Neuronal stem cell (in vitro differentiated cells): Measurements from ENCODE around the gene ATP8B3.

ENCODE experiments used
- DNase-seq: peaks from one replicate; pipeline ENCODE4 v3.0.0-alpha.2; 2013; ENCODE audit warnings: low spot score
- H2AFZ ChIP-seq: one replicate; pipeline ENCODE4 v1.6.1; 2013; ENCODE audit warnings: mild to moderate bottlenecking, low read length, inconsistent platforms
- H2AK5ac ChIP-seq: 2 replicates; pipeline ENCODE4 v1.6.1; 2013; ENCODE audit warnings: low read depth, mild to moderate bottlenecking, inconsistent platforms, low read length, moderate library complexity, mixed read lengths
- H2BK120ac ChIP-seq: 2 replicates; pipeline ENCODE4 v1.6.1; 2013; ENCODE audit warnings: low read depth, mild to moderate bottlenecking, inconsistent platforms, low read length, moderate library complexity, mixed read lengths
- H2BK12ac ChIP-seq: one replicate; pipeline ENCODE4 v1.6.1; 2013; ENCODE audit warnings: low read length, inconsistent platforms
- H2BK15ac ChIP-seq: 2 replicates; pipeline ENCODE4 v1.6.1; 2013; ENCODE audit warnings: mild to moderate bottlenecking, low read length, inconsistent platforms, mixed read lengths
- H2BK5ac ChIP-seq: one replicate; pipeline ENCODE4 v1.6.1; 2013; ENCODE audit warnings: inconsistent platforms, mild to moderate bottlenecking, low read length, moderate library complexity
- H3K14ac ChIP-seq: one replicate; pipeline ENCODE4 v1.6.1; 2013; ENCODE audit warnings: low read length, inconsistent platforms
- H3K18ac ChIP-seq: 2 replicates; pipeline ENCODE4 v1.6.1; 2013; ENCODE audit warnings: low read length, inconsistent platforms
- H3K23ac ChIP-seq: 2 replicates; pipeline ENCODE4 v1.6.1; 2013; ENCODE audit warnings: low read depth, mild to moderate bottlenecking, mixed read lengths, low read length, inconsistent platforms; ENCODE audit not compliant: poor library complexity
- H3K27ac ChIP-seq: replicated peaks from 3 replicates; pipeline ENCODE4 v1.5.1; 2013; ENCODE audit warnings: low read length, inconsistent platforms
- H3K27me3 ChIP-seq, 3 experiments: 2 replicates each; pipeline ENCODE4 v1.6.1; 2013; ENCODE audit warnings: low read length in 3 of 3, mild to moderate bottlenecking in 2 of 3, inconsistent platforms in 1 of 3, low read depth in 1 of 3, mixed read lengths in 1 of 3, moderate library complexity in 1 of 3; ENCODE audit not compliant: control insufficient read depth in 3 of 3, insufficient read depth in 3 of 3
- H3K36me3 ChIP-seq, 2 donors: replicated peaks in 1 of 2; 2 replicates each; pipeline ENCODE4 v1.6.1; 2013; ENCODE audit warnings: low read length in 2 of 2; ENCODE audit not compliant: control insufficient read depth in 2 of 2, insufficient read depth in 2 of 2
- H3K4ac ChIP-seq: 2 replicates; pipeline ENCODE4 v1.6.1; 2013; ENCODE audit warnings: inconsistent platforms, mild to moderate bottlenecking, low read length, moderate library complexity
- H3K4me1 ChIP-seq, 2 donors: 1 replicate in 1 of 2; 2 replicates in 1 of 2; pipeline ENCODE4 v1.6.1; 2013; ENCODE audit warnings: low read length in 2 of 2, low read depth in 1 of 2; ENCODE audit not compliant: control insufficient read depth in 2 of 2, insufficient read depth in 1 of 2
- H3K4me2 ChIP-seq: one replicate; pipeline ENCODE4 v1.6.1; 2013; ENCODE audit warnings: mild to moderate bottlenecking, low read length, inconsistent platforms; ENCODE audit not compliant: insufficient read depth, poor library complexity, severe bottlenecking
- H3K4me3 ChIP-seq, 2 donors: 2 replicates each; pipeline ENCODE4 v1.5.1; 2013; ENCODE audit warnings: low read length in 2 of 2, mild to moderate bottlenecking in 2 of 2, inconsistent platforms in 1 of 2, moderate library complexity in 1 of 2
- H3K79me1 ChIP-seq: one replicate; pipeline ENCODE4 v1.6.1; 2013; ENCODE audit warnings: low read depth, mild to moderate bottlenecking, inconsistent platforms, low read length, moderate library complexity
- H3K9ac ChIP-seq: one replicate; pipeline ENCODE4 v1.6.1; 2013; ENCODE audit warnings: mild to moderate bottlenecking, low read depth, low read length, inconsistent platforms; ENCODE audit not compliant: poor library complexity
- H3K9me3 ChIP-seq, 2 donors: replicated peaks in 1 of 2; 2 replicates each; pipeline versions ENCODE3 to v1.6.1; 2013; ENCODE audit warnings: low read length in 2 of 2, mild to moderate bottlenecking in 2 of 2, inconsistent platforms in 1 of 2, low read depth in 1 of 2, mixed read lengths in 1 of 2, moderate library complexity in 1 of 2; ENCODE audit not compliant: control insufficient read depth in 2 of 2, insufficient read depth in 1 of 2
- H4K8ac ChIP-seq: one replicate; pipeline ENCODE4 v1.6.1; 2013; ENCODE audit warnings: low read depth, mild to moderate bottlenecking, inconsistent platforms, low read length, moderate library complexity
- H4K91ac ChIP-seq: one replicate; pipeline ENCODE4 v1.6.1; 2013; ENCODE audit warnings: low read length, low read depth, mild to moderate bottlenecking, inconsistent platforms; ENCODE audit not compliant: poor library complexity
- WGBS, 2 donors: extraction: QIAGEN DNeasy Blood & Tissue Kit; methylation state at CpG; one replicate each; pipeline ENCODE4 v1.1.7; 2013; ENCODE audit warnings: missing lambda C conversion rate in 2 of 2, mixed read lengths in 1 of 2; ENCODE audit not compliant: insufficient read length in 2 of 2, insufficient replicate concordance in 1 of 2; ENCODE audit errors: extremely low coverage in 2 of 2; 5-methylcytosine and 5-hydroxymethylcytosine counted together

Gene ATP8B3

DNA sequence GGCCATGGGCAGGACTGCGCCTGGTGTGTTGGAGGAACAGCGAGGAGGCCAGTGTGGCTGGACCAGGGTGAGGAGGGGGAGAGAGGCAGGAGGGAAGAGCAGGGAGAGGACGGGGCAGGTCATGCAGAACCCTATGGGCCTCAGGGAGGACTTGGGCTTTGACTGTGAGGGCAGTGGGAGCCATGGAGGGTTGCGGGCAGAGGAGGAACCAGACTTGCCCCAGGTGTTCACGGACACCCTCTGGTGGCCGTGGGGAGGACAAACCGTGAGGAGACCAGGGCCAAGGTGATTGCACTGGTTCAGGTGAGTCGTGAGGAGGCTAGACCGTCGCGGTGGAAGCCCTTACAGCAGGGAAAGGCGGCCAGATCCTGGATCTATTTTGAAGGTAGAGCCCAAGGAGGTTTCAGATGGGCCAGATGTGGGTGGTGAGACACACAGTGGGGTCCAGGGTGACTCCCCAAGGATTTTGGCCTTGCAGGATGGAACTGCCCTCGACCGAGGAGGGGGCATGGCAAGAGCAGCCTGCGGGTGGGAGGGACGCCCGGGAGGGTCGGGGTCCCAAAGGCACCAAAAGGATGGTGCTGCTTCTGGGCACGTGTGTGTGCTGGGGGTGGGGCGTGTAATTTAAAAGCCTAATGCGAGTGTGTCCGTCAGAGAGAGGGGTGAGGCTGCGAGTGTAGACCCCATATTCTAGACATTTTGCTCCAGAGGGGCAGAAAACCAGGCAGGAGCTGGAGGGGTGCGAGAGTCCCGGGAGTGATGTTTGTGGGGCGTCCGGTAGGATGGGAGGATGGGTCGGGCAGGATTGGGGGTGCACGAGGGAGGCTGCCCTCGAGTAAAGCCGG lies 39.0 kb upstream of the ATP8B3 start:
- peak overlapping the region; percentile 97 for H3K23ac ChIP-seq
- H2AFZ ChIP-seq: no peak overlapping the region
- no peak overlapping the region for H4K8ac ChIP-seq
- peaks cover 22% of the 10 kb centered on the region in 2 donors for H3K4me1 ChIP-seq
- H3K18ac ChIP-seq: peak overlapping the region; percentile 27
- H3K27me3 ChIP-seq: peaks cover 0 to 2% (median 0%) of the 10 kb centered on the region in 3 experiments
- H3K36me3 ChIP-seq: peaks cover 0 to 4% of the 10 kb centered on the region in 2 donors
- H3K4me2 ChIP-seq: no peak overlapping the region
- no peaks in the 10 kb centered on the region for H3K9me3 ChIP-seq
- H2BK5ac ChIP-seq: peak overlapping the region; percentile 84
- peak overlapping the region; percentile 81 for H2AK5ac ChIP-seq
- no peak overlapping the region for H3K4me3 ChIP-seq
- H2BK120ac ChIP-seq: no peak overlapping the region
- no CpG with 5 or more reads among the region's 31 CpGs for WGBS, 2 donors
- H4K91ac ChIP-seq: no peak overlapping the region
- no peak overlapping the region for H3K27ac ChIP-seq
- H2BK15ac ChIP-seq: no peak overlapping the region
- H3K79me1 ChIP-seq: peaks cover 18% of the 10 kb centered on the region
- H3K9ac ChIP-seq: no peak overlapping the region
- DNase-seq: no peak
- no peak overlapping the region for H3K4ac ChIP-seq
- no peak overlapping the region for H3K14ac ChIP-seq
- peak overlapping the region; percentile 19 for H2BK12ac ChIP-seq

DNA sequence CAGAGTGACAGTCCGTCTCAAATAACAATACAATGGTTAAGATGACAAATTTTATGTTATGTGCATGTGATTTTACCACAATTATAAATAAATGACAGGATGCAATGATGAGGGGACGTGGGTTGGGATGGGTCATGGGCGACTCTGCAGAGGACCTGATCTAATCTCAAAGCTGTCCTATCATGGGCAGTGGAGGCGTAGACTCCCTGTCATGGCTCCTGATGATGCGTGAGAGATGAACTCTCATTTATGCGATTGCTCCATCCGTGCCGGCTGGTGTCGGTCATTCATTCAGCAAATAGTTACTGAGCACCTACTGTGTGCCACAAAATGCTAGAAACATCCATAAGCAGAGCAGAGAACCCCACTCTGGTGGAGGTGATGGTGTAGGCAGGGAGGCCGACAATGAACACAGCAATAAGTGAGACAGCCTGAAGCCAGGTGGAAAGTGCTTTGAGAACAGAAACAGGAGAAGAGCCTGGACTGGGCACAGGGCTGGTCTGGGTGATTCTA lies 37.9 kb upstream of the ATP8B3 start:
- Histone ChIP-seq H2AK5ac (no peak overlapping the region), H4K8ac (no peak overlapping the region), H2BK12ac (no peak overlapping the region), H2BK120ac (no peak overlapping the region), H3K27me3 (no peaks in the 10 kb centered on the region), H4K91ac (no peak overlapping the region), H3K36me3 (peaks cover 4 to 13% of the 10 kb centered on the region in 2 donors), H3K14ac (no peak overlapping the region), H2AFZ (no peak overlapping the region), H3K27ac (no peak overlapping the region), H3K4me1 (peaks cover 13 to 16% of the 10 kb centered on the region in 2 donors), H3K4me2 (no peak overlapping the region), H2BK15ac (no peak overlapping the region), H3K9me3 (no peaks in the 10 kb centered on the region), H3K23ac (no peak overlapping the region), H3K4ac (no peak overlapping the region), H3K9ac (no peak overlapping the region), H3K18ac (no peak overlapping the region), H3K79me1 (peaks cover 28% of the 10 kb centered on the region), H3K4me3 (no peak overlapping the region), H2BK5ac (no peak overlapping the region)
- WGBS, 2 donors: no CpG with 5 or more reads among the region's 10 CpGs
- DNase-seq: no peak

DNA sequence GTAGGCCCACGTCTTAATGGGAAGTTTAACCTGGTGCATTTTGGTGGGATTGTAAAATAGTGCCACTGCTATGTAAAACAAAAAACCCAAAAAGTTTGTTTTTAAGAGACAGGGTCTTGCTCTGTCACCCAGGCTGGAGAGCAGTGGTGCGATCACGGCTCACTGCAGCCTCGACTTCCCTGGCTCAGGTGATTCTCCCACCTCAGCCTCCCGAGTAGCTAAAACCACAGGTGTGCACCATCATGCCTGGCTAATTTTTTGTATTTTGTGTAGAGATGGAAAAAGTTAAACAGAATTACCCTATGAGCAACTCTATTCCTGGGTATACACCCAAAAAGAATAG lies 37.0 kb upstream of the ATP8B3 start:
- no peak overlapping the region for H2AK5ac ChIP-seq
- no peak for DNase-seq
- H3K4me3 ChIP-seq: peak overlapping the region in 1 of 2 donors; percentile 99

DNA sequence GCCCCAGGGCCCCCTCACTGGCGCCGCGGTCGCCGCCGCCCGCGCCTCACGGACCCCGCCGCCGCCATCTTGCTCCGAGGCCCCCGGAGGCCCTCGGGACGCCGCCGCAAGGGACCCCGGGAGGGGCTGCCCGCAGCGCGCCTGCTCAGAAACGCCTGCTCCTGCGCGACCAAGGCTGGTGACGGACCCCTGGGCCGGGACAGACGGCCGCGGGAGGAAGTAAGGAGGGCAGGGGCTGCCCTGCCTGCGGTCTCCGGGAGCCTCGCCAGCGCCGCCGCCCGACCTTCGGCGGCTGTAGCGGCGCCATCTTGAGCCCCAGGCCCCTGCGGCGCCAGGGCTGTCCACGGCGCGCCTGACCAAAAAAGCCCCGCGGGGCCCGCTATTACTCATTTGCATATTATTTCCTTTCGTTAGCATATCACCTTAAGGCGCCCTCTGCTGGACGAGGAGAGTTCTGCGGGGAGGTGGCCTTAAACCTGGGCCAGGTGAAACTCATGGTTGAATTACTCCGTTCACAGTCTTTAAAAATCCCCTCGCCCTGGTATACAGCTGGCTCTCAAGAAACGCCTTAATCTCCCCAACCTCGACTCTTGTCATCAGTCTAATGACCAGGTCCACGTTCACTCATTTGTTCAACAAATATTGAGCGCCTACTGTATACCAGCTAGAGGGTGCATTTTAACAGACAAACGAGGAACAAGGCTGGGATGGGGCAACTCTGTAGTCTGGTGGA lies 36.5 kb upstream of the ATP8B3 start, which contains the start of gene REXO1:
Gene REXO1 (minus strand): TSS at position 85 of the 733 bp plus-strand sequence. CDS start 125 bp downstream, outside the sequence.
- Histone ChIP-seq H3K79me1 (peaks cover 31% of the 10 kb centered on the region), H4K8ac (no peak within 1 kb of the TSS), H3K4me1 (peaks cover 6 to 16% of the 10 kb centered on the region in 2 donors), H3K9ac (peak within 1 kb of the TSS; percentile 97), H3K4ac (no peak within 1 kb of the TSS), H3K23ac (peak within 1 kb of the TSS; percentile 75), H2BK12ac (no peak within 1 kb of the TSS), H3K18ac (peak within 1 kb of the TSS; percentile 100), H2AFZ (peak within 1 kb of the TSS; percentile 100), H2BK120ac (peak within 1 kb of the TSS; percentile 82), H3K14ac (no peak within 1 kb of the TSS), H3K27me3 (no peaks in the 10 kb centered on the region), H2AK5ac (peak within 1 kb of the TSS; percentile 12), H3K27ac (peak within 1 kb of the TSS; percentile 98), H2BK15ac (no peak within 1 kb of the TSS), H3K4me2 (peak within 1 kb of the TSS; percentile 98), H3K4me3 (peak within 1 kb of the TSS; percentile 97 to 99), H2BK5ac (peak within 1 kb of the TSS; percentile 94), H3K36me3 (peaks cover 5 to 21% of the 10 kb centered on the region in 2 donors), H3K9me3 (no peaks in the 10 kb centered on the region), H4K91ac (peak within 1 kb of the TSS; percentile 86)
- no CpG with 5 or more reads among the region's 60 CpGs for WGBS, 2 donors
- DNase-seq: peak; percentile 98

More for the DNA sequence above, 37.0 kb upstream of the ATP8B3 start:
- H2BK120ac ChIP-seq: no peak overlapping the region
- no peak overlapping the region for H3K27ac ChIP-seq
- no peak overlapping the region for H2BK15ac ChIP-seq
- H3K9ac ChIP-seq: no peak overlapping the region
- no peak overlapping the region for H4K8ac ChIP-seq
- no peak overlapping the region for H3K4me2 ChIP-seq
- H3K14ac ChIP-seq: no peak overlapping the region
- no peaks in the 10 kb centered on the region for H3K9me3 ChIP-seq
- no peak overlapping the region for H2BK5ac ChIP-seq
- WGBS, 2 donors: no CpG with 5 or more reads among the region's 5 CpGs
- H3K23ac ChIP-seq: no peak overlapping the region
- H3K4me1 ChIP-seq: peaks cover 8 to 16% of the 10 kb centered on the region in 2 donors
- peaks cover 5 to 17% of the 10 kb centered on the region in 2 donors for H3K36me3 ChIP-seq
- no peak overlapping the region for H3K18ac ChIP-seq
- H4K91ac ChIP-seq: no peak overlapping the region
- H3K79me1 ChIP-seq: peaks cover 26% of the 10 kb centered on the region
- H3K4ac ChIP-seq: no peak overlapping the region
- H3K27me3 ChIP-seq: no peaks in the 10 kb centered on the region
- no peak overlapping the region for H2BK12ac ChIP-seq
- H2AFZ ChIP-seq: no peak overlapping the region
